Measurements from ENCODE around the gene YEATS2.

YEATS2 gene

GRCh38 chr3:183695569-183696364 is 1.8 kb upstream of the YEATS2 start:
- Histone ChIP-seq H3K27ac (ENCODE audit: low read depth, low read length) (no peak overlapping the region), H2BK12ac (ENCODE audit: low read length) (no peak overlapping the region), H3K27me3 (ENCODE audit: insufficient read depth, low read length) (no peaks in the 10 kb centered on the region), H4K8ac (ENCODE audit: low read depth, low read length) (no peak overlapping the region), H3K4ac (ENCODE audit: low read depth, low read length) (no peak overlapping the region), H3K4me2 (ENCODE audit: low read length) (no peak overlapping the region), H3K4me1 (ENCODE audit: control insufficient read depth in 1 of 2, insufficient read depth in 2 of 2, low read length in 2 of 2) (peaks cover 7% of the 10 kb centered on the region in 2 experiments), H3K79me1 (ENCODE audit: low read length) (peaks cover 10% of the 10 kb centered on the region), H4K12ac (ENCODE audit: low read depth, low read length) (no peak overlapping the region), H2BK5ac (ENCODE audit: low read depth, low read length, poor library complexity) (no peak overlapping the region), H3K23ac (ENCODE audit: low read length) (no peak overlapping the region), H2BK120ac (ENCODE audit: insufficient read depth, low read length, poor library complexity) (no peak overlapping the region), H2AFZ (ENCODE audit: insufficient read depth, low read length, poor library complexity) (no peak overlapping the region), H3K18ac (ENCODE audit: low read length) (no peak overlapping the region), H4K91ac (ENCODE audit: low read depth, low read length) (no peak overlapping the region), H3K4me3 (ENCODE audit: low read depth, low read length) (no peak overlapping the region), H3K9me3 (ENCODE audit: insufficient read depth, low read depth, low read length) (no peaks in the 10 kb centered on the region), H3K14ac (ENCODE audit: low read length) (no peak overlapping the region), H2AK5ac (ENCODE audit: low read length) (no peak overlapping the region), H3K36me3 (ENCODE audit: control insufficient read depth in 1 of 2, insufficient read depth in 2 of 2, low read length in 2 of 2) (no peaks in the 10 kb centered on the region), H3K79me2 (ENCODE audit: control insufficient read depth, insufficient read depth, low read length, poor library complexity) (peaks cover 11% of the 10 kb centered on the region), H3K9ac (ENCODE audit: low read length) (no peak overlapping the region)
- WGBS (ENCODE audit: extremely low coverage, insufficient coverage, insufficient read length): no CpG with 5 or more reads among the region's 7 CpGs
- DNase-seq: peak; percentile 17 to 37

- peak overlapping the region; percentile 67 for H3K4me3 ChIP-seq (ENCODE audit: low read depth, low read length)
- H3K27ac ChIP-seq (ENCODE audit: low read depth, low read length): no peak overlapping the region
- H3K9me3 ChIP-seq (ENCODE audit: insufficient read depth, low read depth, low read length): no peaks in the 10 kb centered on the region
- no peak overlapping the region for H2AK5ac ChIP-seq (ENCODE audit: low read length)
- peak overlapping the region; percentile 87 for H4K8ac ChIP-seq (ENCODE audit: low read depth, low read length)
- H3K18ac ChIP-seq (ENCODE audit: low read length): no peak overlapping the region
- H4K91ac ChIP-seq (ENCODE audit: low read depth, low read length): no peak overlapping the region
- no peaks in the 10 kb centered on the region for H3K27me3 ChIP-seq (ENCODE audit: insufficient read depth, low read length)
- H3K36me3 ChIP-seq (ENCODE audit: control insufficient read depth in 1 of 2, insufficient read depth in 2 of 2, low read length in 2 of 2): peaks cover 0 to 2% of the 10 kb centered on the region in 2 experiments
- no peak overlapping the region for H3K14ac ChIP-seq (ENCODE audit: low read length)
- H3K4me1 ChIP-seq (ENCODE audit: control insufficient read depth in 1 of 2, insufficient read depth in 2 of 2, low read length in 2 of 2): peaks cover 9 to 18% of the 10 kb centered on the region in 2 experiments
- H4K12ac ChIP-seq (ENCODE audit: low read depth, low read length): peak overlapping the region; percentile 55
- peak overlapping the region; percentile 59 for H2AFZ ChIP-seq (ENCODE audit: insufficient read depth, low read length, poor library complexity)
- H3K23ac ChIP-seq (ENCODE audit: low read length): peak overlapping the region; percentile 27
- peaks cover 10% of the 10 kb centered on the region for H3K79me1 ChIP-seq (ENCODE audit: low read length)
- no peak overlapping the region for H2BK120ac ChIP-seq (ENCODE audit: insufficient read depth, low read length, poor library complexity)
- no peak overlapping the region for H3K4ac ChIP-seq (ENCODE audit: low read depth, low read length)
- H3K79me2 ChIP-seq (ENCODE audit: control insufficient read depth, insufficient read depth, low read length, poor library complexity): peaks cover 15% of the 10 kb centered on the region
- no peak overlapping the region for H2BK12ac ChIP-seq (ENCODE audit: low read length)
- WGBS (ENCODE audit: extremely low coverage, insufficient coverage, insufficient read length): no CpG with 5 or more reads among the region's 4 CpGs
- peak overlapping the region; percentile 97 for H3K4me2 ChIP-seq (ENCODE audit: low read length)
- H3K9ac ChIP-seq (ENCODE audit: low read length): no peak overlapping the region
- no peak overlapping the region for H2BK5ac ChIP-seq (ENCODE audit: low read depth, low read length, poor library complexity)
- no peak for DNase-seq
These were observed 431 bp upstream of the YEATS2 start for GRCh38 chr3:183697123-183697609.

- Histone ChIP-seq H4K12ac (ENCODE audit: low read depth, low read length) (peak overlapping the region; percentile 99), H3K23ac (ENCODE audit: low read length) (no peak overlapping the region), H3K9me3 (ENCODE audit: insufficient read depth, low read depth, low read length) (no peaks in the 10 kb centered on the region), H3K9ac (ENCODE audit: low read length) (peak overlapping the region; percentile 99), H2BK5ac (ENCODE audit: low read depth, low read length, poor library complexity) (peak overlapping the region; percentile 98), H3K79me2 (ENCODE audit: control insufficient read depth, insufficient read depth, low read length, poor library complexity) (peaks cover 15% of the 10 kb centered on the region), H2BK120ac (ENCODE audit: insufficient read depth, low read length, poor library complexity) (peak overlapping the region; percentile 99), H3K4me2 (ENCODE audit: low read length) (peak overlapping the region; percentile 97), H3K27ac (ENCODE audit: low read depth, low read length) (peak overlapping the region; percentile 79), H2AFZ (ENCODE audit: insufficient read depth, low read length, poor library complexity) (peak overlapping the region; percentile 82), H3K79me1 (ENCODE audit: low read length) (peaks cover 10% of the 10 kb centered on the region), H3K18ac (ENCODE audit: low read length) (peak overlapping the region; percentile 100), H3K4me3 (ENCODE audit: low read depth, low read length) (peak overlapping the region; percentile 98), H2BK12ac (ENCODE audit: low read length) (peak overlapping the region; percentile 36), H4K8ac (ENCODE audit: low read depth, low read length) (peak overlapping the region; percentile 99), H3K36me3 (ENCODE audit: control insufficient read depth in 1 of 2, insufficient read depth in 2 of 2, low read length in 2 of 2) (peaks cover 0 to 3% of the 10 kb centered on the region in 2 experiments), H3K4ac (ENCODE audit: low read depth, low read length) (peak overlapping the region; percentile 98), H3K14ac (ENCODE audit: low read length) (peak overlapping the region; percentile 98), H3K4me1 (ENCODE audit: control insufficient read depth in 1 of 2, insufficient read depth in 2 of 2, low read length in 2 of 2) (peaks cover 6 to 19% of the 10 kb centered on the region in 2 experiments), H4K91ac (ENCODE audit: low read depth, low read length) (peak overlapping the region; percentile 99), H2AK5ac (ENCODE audit: low read length) (peak overlapping the region; percentile 93), H3K27me3 (ENCODE audit: insufficient read depth, low read length) (no peaks in the 10 kb centered on the region)
- no CpG with 5 or more reads among the region's 13 CpGs for WGBS (ENCODE audit: extremely low coverage, insufficient coverage, insufficient read length)
- peak in 1 of 2 donors; percentile 58 for DNase-seq
These were observed 738 bp downstream of the YEATS2 start for GRCh38 chr3:183698318-183698751.

- Histone ChIP-seq H3K36me3 (ENCODE audit: control insufficient read depth in 1 of 2, insufficient read depth in 2 of 2, low read length in 2 of 2) (peaks cover 0 to 3% of the 10 kb centered on the region in 2 experiments), H4K12ac (ENCODE audit: low read depth, low read length) (no peak overlapping the region)
- peak in 1 of 2 donors; percentile 61 for DNase-seq
These were observed 1.2 kb downstream of the YEATS2 start for GRCh38 chr3:183698756-183699155.

More at GRCh38 chr3:183698756-183699155, 1.2 kb downstream of the YEATS2 start:
- peaks cover 6 to 19% of the 10 kb centered on the region in 2 experiments for H3K4me1 ChIP-seq (ENCODE audit: control insufficient read depth in 1 of 2, insufficient read depth in 2 of 2, low read length in 2 of 2)
- H2AK5ac ChIP-seq (ENCODE audit: low read length): no peak overlapping the region
- peaks cover 10% of the 10 kb centered on the region for H3K79me1 ChIP-seq (ENCODE audit: low read length)
- no peaks in the 10 kb centered on the region for H3K9me3 ChIP-seq (ENCODE audit: insufficient read depth, low read depth, low read length)
- H3K23ac ChIP-seq (ENCODE audit: low read length): no peak overlapping the region
- H3K4me3 ChIP-seq (ENCODE audit: low read depth, low read length): no peak overlapping the region
- no peak overlapping the region for H3K27ac ChIP-seq (ENCODE audit: low read depth, low read length)
- no peak overlapping the region for H4K91ac ChIP-seq (ENCODE audit: low read depth, low read length)
- WGBS (ENCODE audit: extremely low coverage, insufficient coverage, insufficient read length): no CpG with 5 or more reads among the region's 9 CpGs
- H3K14ac ChIP-seq (ENCODE audit: low read length): no peak overlapping the region
- peak overlapping the region; percentile 21 for H3K4ac ChIP-seq (ENCODE audit: low read depth, low read length)
- H2BK5ac ChIP-seq (ENCODE audit: low read depth, low read length, poor library complexity): no peak overlapping the region
- H2BK120ac ChIP-seq (ENCODE audit: insufficient read depth, low read length, poor library complexity): no peak overlapping the region
- H3K27me3 ChIP-seq (ENCODE audit: insufficient read depth, low read length): no peaks in the 10 kb centered on the region
- no peak overlapping the region for H2BK12ac ChIP-seq (ENCODE audit: low read length)
- H3K9ac ChIP-seq (ENCODE audit: low read length): no peak overlapping the region
- peaks cover 15% of the 10 kb centered on the region for H3K79me2 ChIP-seq (ENCODE audit: control insufficient read depth, insufficient read depth, low read length, poor library complexity)
- H3K18ac ChIP-seq (ENCODE audit: low read length): no peak overlapping the region
- no peak overlapping the region for H4K8ac ChIP-seq (ENCODE audit: low read depth, low read length)
- no peak overlapping the region for H2AFZ ChIP-seq (ENCODE audit: insufficient read depth, low read length, poor library complexity)
- peak overlapping the region; percentile 97 for H3K4me2 ChIP-seq (ENCODE audit: low read length)
